C4-2B (cell line): ENCODE data around the gene RIN3.

Experiments
- CTCF ChIP-seq: fragments of 450-650 bp; conservative IDR thresholded peaks from 2 replicates; pipeline ENCODE4 v1.5.1; 2017; ENCODE audit warnings: mild to moderate bottlenecking
- ZFX ChIP-seq: fragments of 450-650 bp; IDR thresholded peaks from 2 replicates; pipeline ENCODE4 v1.6.1; 2017

GRCh38 chr14:92563359-92563758 is 49.8 kb downstream of the RIN3 start:
- TF ChIP-seq CTCF (no peak), ZFX (no peak)
